T-helper 1 cell (primary cell): ENCODE data around the gene JPH3.

ENCODE experiments used
- DNase-seq, 5 donors: peaks; one replicate each; pipeline ENCODE4 v3.0.0-alpha.2; 2012 to 2020

Gene JPH3

DNA sequence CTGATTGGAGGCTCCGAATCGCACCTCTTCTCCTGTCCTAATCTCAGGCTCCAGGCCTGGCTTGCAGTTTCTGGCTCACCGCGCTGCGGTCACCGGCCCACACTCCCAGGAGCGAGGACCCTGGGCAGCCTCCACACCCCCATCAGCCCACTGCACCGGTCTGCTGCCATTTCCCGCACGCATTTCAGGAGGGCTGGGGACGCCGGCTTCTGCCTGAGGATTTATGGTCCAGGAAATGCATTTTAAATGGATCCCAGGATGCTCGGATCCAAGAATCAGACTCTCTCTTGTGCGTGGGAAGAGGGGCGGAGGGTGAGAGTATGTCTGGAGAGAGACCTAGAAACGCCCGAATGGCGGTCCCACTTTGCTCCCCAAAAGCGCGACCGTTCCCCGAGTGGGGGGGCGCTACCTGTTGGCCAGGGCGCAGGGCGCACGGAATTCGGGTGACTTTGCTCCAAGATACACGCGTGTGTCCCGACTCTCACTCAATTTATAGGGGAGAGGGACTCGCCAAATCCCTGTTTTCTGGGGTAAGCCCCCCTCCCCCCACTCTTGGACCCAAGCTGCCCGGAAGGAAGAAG is 817 bp upstream of the JPH3 start:
- DNase-seq: no peak

DNA sequence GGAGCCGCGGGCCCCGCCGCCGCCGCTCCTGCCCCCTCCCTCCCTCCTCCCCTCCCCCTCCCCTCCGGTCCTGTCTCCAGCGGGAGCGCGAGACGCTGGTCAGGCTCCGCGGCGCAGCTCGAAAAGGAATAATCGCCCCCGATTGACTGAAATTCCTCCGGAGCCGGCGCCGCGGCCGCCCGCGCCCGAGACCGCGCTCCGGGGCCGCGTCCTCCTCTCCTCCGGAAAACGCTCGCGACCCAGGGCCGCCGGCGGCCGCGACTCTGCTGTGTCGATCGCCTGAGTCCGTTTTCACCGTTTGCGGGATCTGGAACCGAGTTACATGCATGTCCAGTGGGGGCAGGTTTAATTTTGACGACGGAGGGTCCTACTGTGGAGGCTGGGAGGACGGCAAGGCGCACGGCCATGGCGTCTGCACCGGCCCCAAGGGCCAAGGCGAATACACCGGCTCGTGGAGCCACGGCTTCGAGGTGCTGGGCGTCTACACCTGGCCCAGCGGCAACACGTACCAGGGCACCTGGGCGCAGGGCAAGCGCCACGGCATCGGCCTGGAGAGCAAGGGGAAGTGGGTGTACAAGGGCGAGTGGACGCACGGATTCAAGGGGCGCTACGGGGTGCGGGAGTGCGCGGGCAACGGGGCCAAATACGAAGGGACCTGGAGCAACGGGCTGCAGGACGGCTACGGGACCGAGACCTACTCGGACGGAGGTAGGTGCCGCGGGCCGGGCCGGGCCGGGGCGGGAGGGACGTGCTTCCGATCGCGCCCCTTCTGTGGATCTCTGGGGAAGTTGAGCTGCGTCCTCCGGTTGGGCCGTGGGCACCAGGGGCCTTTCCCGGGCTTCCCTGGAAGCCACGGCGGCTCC is 744 bp downstream of the JPH3 start:
- no peak for DNase-seq

DNA sequence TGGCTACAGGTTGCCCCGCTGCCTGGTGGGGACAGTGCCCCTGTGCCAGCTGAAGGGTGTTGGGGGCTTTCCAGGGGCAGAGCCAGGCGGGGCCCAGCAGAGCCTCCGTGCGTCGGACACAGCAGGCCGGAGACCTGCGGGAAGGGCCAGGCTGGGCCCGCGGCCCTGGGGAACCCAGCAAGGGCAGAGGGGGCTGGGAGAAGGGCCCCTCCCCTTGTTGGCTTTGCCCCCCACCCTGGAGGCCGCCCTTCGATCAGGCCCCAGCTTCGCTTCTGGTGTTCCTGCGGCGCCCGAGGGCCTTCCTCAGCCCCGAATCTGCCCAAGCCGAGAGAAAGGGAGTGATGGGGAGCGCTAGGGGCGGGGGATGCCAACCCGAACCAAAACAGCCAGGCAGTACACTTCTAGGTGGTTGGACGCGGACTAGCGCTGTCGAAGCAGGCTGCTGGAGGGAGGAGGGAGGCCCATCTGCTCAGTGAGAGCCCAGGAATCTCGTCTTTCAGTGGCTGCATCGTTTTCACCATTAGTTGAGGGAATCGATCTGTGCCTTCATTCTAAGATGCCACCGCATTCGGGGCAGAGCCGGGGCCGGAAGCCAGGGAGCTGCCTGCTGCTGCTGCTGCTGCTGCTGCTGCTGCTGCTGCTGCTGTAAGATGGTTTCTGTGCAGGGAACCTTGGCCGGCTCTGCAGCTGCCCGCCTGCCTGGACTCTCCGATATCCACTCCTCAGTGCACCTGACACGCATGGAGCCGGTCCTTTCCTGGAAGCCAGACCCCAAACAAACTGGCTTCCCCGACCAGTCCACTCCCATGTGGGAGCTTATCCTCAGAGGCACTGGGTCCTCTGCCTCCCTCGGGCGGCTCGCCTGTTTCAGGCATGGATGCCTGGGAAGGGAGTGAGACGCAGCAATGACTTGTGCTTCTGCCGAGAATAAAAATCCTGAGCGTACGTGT is 1.7 kb downstream of the JPH3 start:
- DNase-seq: no peak

DNA sequence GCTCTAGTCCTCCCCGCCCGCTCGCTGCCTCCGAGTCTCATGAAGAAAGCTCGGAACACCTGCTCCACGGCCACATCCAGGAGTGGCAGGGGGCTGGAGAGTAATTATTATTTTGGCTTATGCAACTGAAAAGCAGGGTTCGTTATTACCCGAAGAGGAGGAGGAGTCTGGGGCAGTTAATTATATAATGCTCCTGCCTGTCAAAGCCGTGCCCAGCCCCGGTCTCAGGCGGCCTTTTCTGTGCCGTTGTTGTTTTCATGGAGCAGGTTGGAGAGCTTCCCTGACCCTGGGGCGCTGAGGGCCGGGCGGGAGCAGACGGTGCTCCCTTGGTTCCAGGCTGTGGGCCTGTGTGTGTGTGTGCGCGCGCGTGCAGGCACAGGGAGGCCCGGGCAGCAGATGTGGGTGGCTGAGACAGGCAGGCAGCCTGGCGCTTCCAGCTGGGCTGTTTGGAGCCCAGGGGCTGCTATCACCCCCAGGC is 2.4 kb downstream of the JPH3 start:
- no peak for DNase-seq

DNA sequence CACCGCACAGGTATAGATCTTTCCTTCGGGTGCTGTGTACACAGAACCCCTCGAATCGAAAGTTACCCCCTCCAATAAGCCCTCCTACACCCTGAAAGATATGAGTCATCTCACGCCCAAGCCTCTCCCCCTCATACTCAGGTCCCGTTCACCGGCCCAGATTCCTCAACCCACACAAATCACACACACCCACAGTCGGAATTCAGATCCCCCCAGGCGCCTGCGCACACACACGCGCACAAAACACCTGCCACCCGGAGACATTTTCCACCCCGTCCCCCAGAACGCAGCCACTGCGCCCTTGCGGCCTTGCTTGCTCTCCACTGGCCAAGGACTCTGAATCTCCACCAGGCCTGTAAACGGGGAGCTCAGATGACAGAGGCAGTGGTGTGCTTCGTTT is 4.9 kb downstream of the JPH3 start:
- DNase-seq: no peak

DNA sequence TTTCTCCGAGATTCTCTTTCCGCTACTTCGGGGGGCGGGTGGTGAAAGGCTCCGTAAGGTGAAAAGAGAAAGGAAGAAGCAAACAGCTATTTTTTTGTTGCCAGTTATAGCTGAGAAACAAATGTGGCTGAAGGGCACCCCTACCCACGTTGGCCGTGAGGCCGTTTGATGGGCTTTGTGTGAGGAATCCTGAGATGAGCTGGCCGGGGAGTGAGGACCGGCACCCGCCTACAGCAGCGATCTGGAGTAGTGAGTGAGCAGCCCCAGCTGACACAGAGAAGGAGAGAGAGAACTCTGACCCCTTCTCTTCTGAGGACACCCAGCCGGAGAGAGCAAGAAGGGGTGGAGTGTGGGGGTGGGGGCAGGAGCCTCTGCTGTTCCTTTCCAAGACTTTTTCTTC is 5.6 kb downstream of the JPH3 start:
- no peak for DNase-seq

DNA sequence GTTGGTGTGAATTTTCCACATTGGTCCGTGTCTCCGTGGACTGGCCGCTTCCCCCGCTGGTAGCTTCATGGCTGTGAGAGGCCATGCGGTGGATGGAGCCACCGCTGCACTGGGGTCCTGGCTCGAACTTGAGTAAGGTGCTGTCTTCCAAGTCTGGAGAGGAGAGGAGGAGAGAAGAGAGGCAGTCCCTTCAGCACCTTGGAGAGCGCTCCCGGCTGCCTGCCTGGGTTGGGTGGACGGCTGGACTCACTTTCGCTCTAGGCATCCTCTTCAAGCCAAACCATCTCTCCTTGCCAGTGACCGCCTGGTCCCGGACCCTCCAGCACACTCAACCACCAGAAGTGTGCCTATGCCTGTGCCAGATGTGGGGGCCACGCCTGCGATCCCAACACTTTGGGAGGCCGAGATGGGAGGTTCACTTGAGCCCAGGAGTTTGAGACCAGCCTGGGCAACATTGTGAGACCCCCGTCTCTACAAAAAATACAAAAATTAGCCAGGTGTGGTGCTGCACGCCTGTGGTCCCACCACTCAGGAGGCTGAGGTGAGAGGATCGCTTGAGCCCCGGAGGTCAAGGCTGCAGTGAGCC is 6.2 kb downstream of the JPH3 start:
- peak in 1 of 5 donors; percentile 27 for DNase-seq

DNA sequence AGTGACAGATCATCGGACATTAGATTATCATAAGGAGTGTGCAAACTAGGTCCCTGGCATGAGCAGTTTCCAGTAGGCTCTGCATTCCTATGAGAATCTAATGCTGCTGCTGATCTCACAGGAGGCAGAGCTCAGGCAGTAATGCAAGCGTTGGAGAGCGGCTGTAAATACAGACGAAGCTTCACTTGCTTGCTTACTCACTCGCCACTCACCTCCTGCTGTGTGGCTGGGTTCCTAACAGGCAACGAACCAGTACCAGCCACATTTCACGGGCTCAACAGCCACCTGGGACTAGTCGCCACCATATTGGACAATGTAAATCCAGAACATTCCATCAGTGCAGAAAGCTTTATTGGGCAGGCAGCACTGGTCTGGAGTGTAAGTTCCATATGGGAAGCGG is 7.7 kb downstream of the JPH3 start:
- DNase-seq: no peak

DNA sequence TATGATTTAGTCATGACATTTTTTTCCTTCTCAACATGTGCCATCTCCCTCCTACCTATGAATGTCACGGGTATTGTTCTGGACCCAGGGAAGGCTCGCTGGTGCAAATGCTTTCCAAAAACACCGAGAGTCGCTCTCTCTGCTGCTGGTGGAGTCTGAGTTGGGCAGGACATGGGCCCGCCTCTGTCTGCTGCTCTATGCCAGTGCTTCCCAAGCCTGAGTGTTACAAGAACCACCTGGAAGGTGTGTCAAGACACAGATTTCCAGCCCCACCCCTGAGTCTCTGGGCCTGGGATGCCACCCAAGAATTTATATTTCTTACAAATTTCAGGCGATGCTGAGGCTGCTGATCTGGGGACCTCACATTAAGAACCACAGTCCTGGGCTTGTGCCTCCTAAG is 9.1 kb downstream of the JPH3 start:
- DNase-seq: no peak

DNA sequence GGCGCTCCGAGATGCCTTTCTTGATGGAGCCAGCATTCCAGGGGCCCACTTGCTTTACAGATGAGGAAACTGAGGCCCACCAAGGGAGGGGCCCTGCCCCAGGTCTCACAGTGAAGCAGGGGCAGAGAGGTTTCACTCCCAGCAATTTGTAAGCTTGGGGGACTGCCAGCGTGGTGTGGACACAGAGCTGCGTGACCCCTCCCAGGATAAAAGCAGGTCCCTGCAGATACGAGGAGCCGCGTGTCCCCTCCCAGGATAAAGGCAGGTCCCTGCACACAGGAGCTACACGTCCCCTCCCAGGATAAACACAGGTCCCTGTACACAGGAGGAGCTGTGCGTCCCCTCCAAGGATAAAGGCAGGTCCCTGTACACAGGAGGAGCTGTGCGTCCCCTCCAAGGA is 11.7 kb downstream of the JPH3 start:
- DNase-seq: no peak

DNA sequence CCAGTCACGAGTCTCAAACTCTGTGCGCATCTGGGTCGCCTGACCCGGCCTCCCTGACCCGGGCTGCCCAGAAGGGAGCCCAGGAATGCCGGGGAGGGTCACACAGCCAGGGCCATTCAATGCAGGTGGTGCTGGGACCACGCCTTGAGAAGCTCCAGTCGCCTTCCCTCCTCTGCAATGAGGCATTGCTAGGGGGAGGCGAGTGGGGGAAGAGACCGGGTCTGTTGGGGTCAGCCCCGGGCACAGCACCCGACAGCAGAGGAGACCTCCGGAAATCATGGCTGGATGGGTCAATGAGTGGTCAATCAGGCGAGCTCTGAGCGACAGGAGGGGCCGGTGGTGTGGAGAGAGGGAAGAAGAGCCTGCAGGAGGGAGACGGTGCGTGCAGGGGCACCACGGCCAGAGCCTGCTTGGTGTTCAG is 13.3 kb downstream of the JPH3 start:
- DNase-seq: no peak

DNA sequence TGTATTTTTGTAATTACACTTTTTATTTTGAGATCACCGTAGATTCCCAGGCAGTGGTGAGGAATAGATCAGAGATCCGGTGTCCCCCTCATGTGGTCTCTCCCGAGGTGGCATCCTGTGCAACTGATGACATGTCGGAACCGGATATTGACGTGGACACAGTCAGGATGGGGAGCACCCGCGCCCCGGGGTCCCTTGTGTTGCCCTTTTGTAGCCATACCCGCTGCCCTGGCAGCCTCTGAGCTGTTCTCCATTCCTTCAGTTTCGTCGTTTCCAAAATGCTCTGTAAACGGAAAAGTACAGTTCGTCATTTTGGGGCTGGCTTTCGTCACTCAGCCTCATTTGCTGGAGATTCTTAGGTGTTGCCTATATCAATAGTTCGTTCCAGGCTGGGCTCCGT is 14.2 kb downstream of the JPH3 start:
- DNase-seq: no peak

DNA sequence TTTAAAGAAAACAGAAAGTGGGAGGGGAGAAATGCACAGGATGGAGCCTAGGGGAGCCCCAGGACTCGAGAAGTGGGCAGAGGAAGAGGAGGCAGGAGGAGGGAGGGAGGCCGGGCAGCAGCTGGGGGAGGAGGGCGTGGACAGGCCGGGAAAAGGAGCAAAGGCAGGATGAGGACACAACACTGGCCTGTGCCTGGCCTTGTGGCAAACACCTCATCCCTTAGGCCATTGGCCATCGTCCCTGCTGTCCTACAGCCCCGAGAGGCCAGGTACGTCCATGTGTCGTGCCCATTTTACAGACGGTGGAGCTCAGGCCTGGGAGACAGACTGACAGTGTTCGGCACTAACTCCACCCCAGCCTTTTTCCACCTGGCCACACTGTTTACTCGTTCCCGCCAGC is 15.9 kb downstream of the JPH3 start:
- DNase-seq: no peak

DNA sequence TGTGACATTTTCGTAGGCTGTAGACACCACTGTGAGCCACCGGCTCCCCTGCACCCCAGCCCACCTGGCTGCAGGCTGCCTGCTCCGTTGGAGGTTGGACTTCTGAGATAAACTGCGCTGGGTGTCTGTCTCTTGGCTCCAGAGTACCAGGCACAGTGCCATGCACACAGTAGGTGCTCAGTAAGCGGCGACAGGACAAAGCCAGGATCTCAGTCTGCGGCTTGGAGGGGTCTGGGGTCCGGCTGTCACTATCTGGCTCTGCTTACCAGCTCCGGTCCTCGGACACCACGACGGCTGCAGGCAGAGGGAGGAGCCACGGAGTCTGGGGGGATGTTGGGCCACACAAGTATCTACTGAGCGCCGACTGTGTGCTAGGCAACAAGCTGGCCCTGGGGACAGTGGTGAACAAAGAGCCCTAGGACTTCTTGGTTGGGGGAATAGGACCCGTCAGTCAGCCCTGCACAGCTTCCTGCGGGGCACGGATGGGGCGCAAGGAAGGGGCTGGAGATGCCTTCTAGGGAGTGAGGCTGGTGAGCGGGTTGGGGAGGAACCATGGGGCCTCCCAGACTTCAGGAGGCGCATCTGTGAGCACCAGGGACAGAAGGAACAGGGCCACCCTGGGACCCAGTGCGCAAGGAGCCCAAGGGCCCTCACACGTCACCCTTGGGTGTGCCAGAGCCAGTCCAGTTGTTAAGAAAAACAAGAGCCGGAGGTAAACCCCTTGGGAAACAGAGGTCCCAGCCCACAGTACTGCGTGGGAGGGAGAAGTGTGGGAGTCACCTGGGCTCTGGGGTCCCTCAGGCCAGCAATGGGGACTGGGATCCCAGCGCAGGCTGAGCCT is 17.3 kb downstream of the JPH3 start:
- DNase-seq: no peak

DNA sequence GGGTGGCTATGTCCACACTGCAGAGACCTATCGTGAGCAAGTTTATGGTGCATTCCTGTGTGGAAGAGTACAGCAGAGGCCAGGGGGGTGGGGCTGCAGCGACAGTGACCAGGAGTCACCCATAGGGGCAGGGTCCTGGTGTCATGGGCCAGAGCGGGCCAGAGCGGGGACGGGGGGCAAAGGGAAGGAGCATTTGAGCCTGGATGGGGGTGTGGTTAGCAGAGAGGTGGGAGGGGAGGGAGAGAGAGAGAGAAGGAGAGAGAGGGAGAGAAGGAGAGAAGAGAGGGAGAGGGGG is 17.8 kb downstream of the JPH3 start:
- no peak for DNase-seq

DNA sequence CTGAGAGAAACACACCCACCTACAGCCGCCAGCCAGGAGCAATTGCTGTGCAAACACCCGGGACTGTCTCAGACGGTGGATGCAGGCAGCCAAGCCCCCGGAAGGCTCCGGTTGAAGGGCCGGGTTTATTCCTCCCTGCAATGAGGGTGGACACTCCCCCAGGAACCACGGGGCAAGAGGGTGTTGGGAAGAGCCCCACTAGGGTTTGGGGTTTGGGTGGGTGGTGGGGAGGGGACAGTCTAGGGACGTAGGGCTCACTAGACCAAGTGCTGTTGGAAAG is 19.2 kb downstream of the JPH3 start:
- no peak for DNase-seq

DNA sequence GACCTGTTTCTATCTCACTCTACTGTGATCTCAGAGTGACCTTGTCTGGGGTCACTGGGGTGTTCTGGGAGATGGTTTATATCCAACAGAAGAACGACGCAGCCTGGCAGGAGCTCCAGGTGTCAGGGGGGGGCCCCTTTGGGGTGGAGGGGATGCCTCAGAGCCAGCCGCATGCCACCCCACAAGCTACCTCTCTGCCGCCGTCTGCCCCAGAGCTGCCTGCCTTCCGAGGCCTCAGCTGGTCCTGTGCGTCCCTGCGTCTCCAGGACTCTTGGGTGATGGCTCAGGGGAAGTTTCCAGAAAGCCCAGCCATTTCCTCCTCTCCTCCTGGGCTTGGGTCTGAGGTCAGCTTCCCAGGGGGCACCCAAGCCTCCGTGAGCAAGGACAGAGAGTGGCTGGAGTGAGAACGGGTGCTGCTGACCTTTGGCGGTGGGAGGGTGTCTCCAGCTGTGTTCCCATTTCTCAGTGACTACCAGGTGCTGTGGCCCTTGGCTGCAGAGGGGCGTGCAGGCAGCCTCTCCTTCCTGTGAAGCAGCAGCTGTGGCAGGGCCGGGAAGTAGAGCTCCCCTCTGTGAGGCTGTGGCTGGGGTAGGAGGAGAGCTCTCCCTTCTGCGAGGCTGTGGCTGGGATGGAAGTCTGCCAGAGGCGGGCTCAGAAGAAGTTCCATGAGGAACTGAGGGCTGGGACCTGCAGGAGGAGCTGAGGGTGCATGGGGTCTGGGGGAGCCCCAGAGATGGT is 19.8 kb downstream of the JPH3 start:
- no peak for DNase-seq

DNA sequence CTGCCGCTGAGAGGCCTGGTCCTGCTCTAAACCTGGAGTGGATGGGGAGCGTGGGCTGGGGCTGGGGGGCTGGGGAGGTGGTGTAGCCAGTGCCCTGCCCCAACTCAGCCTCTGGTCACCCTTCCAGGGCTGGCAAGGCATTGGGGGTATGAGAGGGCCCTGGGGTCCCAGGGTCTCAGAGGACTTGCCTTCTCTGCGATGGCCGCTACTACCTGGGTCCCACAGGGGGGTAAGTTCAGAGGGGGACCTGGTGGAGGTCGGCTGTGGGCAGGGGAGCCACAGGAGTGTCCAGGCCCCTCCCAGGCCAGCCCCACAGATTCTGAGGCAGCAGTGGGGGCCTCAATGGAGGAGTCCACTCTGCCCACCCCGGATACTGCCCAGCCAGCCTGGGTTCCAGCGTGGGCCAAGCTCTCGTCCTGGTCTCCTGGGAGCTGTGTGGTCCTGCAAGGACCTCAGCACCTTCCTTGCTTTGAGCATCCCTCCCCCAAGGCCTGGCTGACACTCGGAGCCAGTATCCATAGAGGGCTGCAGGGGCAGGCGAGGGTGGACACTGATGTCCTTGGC is 20.5 kb downstream of the JPH3 start:
- no peak for DNase-seq

DNA sequence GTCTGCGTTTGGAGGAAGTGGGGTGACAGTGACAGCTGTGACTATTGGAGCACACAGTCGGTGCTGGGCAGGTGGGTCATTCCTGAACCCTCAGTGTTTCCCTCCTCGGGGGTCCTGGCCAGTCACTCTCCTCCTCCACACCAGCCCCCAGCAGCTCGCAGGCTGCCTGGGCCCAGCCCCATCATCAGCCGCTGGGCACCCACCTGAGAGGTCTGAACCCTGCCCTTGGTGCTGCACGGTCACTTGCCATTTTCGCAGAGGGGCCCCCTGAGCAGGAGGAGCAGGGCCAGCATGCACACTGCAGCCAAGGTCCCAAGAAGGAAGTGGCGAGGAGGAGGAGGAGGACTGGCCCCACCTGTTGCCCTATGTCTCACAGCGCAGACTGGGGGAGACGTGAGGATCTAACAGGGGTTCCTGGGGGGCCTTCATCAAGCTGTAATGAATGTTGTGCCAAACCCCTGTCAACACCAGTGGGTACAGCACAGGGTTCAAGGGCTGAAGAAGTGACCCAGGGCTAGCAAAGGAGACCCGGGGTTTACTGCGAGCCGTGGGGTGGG is 23.0 kb downstream of the JPH3 start:
- no peak for DNase-seq

DNA sequence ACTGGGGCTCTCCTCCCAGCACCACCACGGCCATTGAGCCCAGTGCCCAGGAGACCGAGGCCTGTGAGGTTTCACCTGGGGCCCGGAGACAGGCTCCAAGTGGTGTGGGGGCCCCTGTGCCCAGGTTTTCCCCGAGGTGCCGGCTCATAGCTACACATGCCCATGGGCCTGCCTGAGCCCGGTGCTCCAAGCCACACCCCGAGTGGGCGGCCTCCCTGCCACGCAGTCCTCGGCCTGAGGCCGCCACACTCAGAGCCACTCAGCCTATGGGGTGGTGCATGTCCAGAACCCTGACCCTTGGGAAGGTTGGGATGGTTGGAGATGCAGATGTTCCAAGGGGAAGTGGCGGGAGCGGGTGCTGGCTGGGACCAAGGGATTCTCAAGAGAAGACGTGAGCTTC is 24.1 kb downstream of the JPH3 start:
- DNase-seq: no peak

DNA sequence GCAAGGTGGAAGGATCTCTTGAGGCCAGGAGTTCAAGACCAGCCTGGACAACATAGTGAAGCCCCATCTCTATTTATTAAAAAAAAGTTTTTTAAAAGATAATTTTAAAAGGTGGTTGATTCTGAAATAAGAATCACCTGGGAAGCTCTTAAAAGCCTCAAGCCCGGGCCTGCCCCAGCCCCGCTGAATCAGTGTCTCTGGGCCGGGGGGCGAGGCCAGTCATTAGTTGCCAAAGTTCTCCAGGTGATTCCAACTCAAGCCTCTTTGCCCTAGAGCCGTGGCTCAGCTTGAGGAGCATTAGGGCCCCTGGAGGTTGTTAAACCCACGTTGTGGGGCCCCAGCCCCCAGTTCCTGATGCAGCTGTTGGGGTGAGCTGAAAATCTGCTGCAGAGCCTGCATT is 24.6 kb downstream of the JPH3 start:
- DNase-seq: no peak
